ENCODE results near the gene CYB561D1. TPM values are rescaled to one million over a fixed set of nuclear protein-coding genes. Genes with fewer than 3 reads are reported as not detected.

Gene CYB561D1
- total RNA-seq, 1 experiment from 2014 or later = 3.5 TPM

GRCh38 chr1:109546311-109547109, 52.6 kb downstream of the CYB561D1 start:
- peak overlapping the region; percentile 90 for H3K27ac ChIP-seq
- H3K4me1 ChIP-seq (replicated peaks) = peaks cover 15% of the 10 kb centered on the region
- DNase-seq (ENCODE audit: low read depth in 1 of 2, low spot score in 2 of 2) = peak; percentile 81 to 90
- no peaks in the 10 kb centered on the region for H3K27me3 ChIP-seq (replicated peaks)
- H3K4me3 ChIP-seq = peak overlapping the region; percentile 89
- no peaks in the 10 kb centered on the region for H3K9me3 ChIP-seq (replicated peaks)
- H3K36me3 ChIP-seq = peaks cover 7% of the 10 kb centered on the region; the same call in 1 of the 2 replicates

DNA sequence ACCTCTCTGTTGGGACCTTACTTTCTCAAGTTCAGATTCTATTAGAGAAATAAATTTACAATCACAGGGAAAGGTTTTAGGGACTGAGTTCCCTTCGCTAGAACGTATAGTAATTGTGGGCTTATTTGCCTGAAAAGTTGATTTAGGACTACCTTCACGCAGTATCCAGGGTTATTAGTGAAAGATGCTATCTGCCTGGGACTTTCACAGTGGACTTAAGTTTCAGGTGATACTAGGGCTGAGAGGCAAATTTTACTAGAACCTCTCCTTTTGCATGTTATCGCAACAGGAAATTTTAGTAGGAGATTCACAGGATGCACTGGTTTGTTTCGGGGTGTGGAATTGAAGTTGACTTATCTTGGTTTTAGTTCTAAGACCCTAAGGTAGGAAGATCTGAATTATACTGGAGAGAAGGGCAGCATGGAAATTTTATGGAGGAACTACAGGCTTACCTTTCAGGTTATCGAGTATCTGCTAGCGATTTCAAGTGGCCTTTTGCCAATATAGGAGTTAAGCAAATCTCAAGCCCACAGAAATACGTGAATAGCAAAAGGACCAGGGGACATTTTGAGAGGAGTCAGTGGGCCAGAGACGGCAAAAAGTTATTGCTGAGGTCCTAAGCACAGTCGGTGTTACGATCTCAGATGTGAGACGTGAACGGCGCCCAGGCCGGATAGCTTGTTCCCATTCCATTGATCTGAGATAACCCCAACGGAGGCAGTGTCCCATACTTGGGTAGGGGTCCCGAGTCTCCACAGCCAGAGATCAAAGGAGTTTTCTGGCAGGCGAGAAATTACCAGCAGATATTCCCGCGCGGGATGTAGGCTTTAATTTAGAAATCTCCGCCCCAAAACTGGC, 53.8 kb downstream of the CYB561D1 start:
- peak overlapping the region; percentile 89 for H3K4me3 ChIP-seq
- H3K9me3 ChIP-seq (replicated peaks) = no peaks in the 10 kb centered on the region
- no peak for DNase-seq (ENCODE audit: low read depth in 1 of 2, low spot score in 2 of 2)
- peak overlapping the region; percentile 90 for H3K27ac ChIP-seq
- peaks cover 7% of the 10 kb centered on the region; the same call in 1 of the 2 replicates for H3K36me3 ChIP-seq
- H3K27me3 ChIP-seq (replicated peaks) = no peaks in the 10 kb centered on the region
- H3K4me1 ChIP-seq (replicated peaks) = peaks cover 15% of the 10 kb centered on the region

GRCh38 chr1:109548321-109549267, 54.7 kb downstream of the CYB561D1 start, which contains the start of gene GNAI3:
TSS of gene GNAI3 (plus strand) at chr1:109548615. CDS start at chr1:109548721, 106 bp downstream.
- H3K27ac ChIP-seq = peak within 1 kb of the TSS; percentile 90
- DNase-seq (ENCODE audit: low read depth in 1 of 2, low spot score in 2 of 2) = peak; percentile 93 to 95
- H3K4me1 ChIP-seq (replicated peaks) = peaks cover 15% of the 10 kb centered on the region
- peak within 1 kb of the TSS; percentile 89 for H3K4me3 ChIP-seq
- no peaks in the 10 kb centered on the region for H3K27me3 ChIP-seq (replicated peaks)
- H3K36me3 ChIP-seq = peaks cover 7% of the 10 kb centered on the region; the same call in 1 of the 2 replicates
- H3K9me3 ChIP-seq (replicated peaks) = no peaks in the 10 kb centered on the region

Other genes with a start within 250 kb of the CYB561D1 start
- 0.11 TPM in 1 of 2 replicates, not detected in the other for gene CELSR2, start 244.6 kb upstream of the CYB561D1 start, total RNA-seq (2014; rRNA removed; shearing (Covaris generic))
- gene PSRC1, start 210.9 kb upstream of the CYB561D1 start, total RNA-seq (2014; rRNA removed; shearing (Covaris generic)) = 94.1 and 137 TPM in 2 replicates
- not detected in 2 replicates for gene MYBPHL, start 187.1 kb upstream of the CYB561D1 start, total RNA-seq (2014; rRNA removed; shearing (Covaris generic))
- gene SORT1, start 96.2 kb upstream of the CYB561D1 start, total RNA-seq (2014; rRNA removed; shearing (Covaris generic)) = 7.7 and 11.2 TPM in 2 replicates
- 104 and 107 TPM in 2 replicates for gene PSMA5, start 67.6 kb upstream of the CYB561D1 start, total RNA-seq (2014; rRNA removed; shearing (Covaris generic))
- 0.11 TPM in 1 of 2 replicates, not detected in the other for gene SYPL2, start 27.5 kb upstream of the CYB561D1 start, total RNA-seq (2014; rRNA removed; shearing (Covaris generic))
- 4.1 and 5.7 TPM in 2 replicates for gene ATXN7L2, start 10.2 kb upstream of the CYB561D1 start, total RNA-seq (2014; rRNA removed; shearing (Covaris generic))
- 0.41 and 0.55 TPM in 2 replicates for gene AMIGO1, start 15.6 kb downstream of the CYB561D1 start, total RNA-seq (2014; rRNA removed; shearing (Covaris generic))
- gene GPR61, start 45.8 kb downstream of the CYB561D1 start, total RNA-seq (2014; rRNA removed; shearing (Covaris generic)) = 0.34 TPM in 1 of 2 replicates, not detected in the other
- 13.1 and 17.9 TPM in 2 replicates for gene GNAI3, start 54.5 kb downstream of the CYB561D1 start, total RNA-seq (2014; rRNA removed; shearing (Covaris generic))
- gene GNAT2, start 125.5 kb downstream of the CYB561D1 start, total RNA-seq (2014; rRNA removed; shearing (Covaris generic)) = 0.16 TPM in 1 of 2 replicates, not detected in the other
- gene AMPD2, start 125.7 kb downstream of the CYB561D1 start, total RNA-seq (2014; rRNA removed; shearing (Covaris generic)) = 47.6 and 49.2 TPM in 2 replicates
- 18.8 and 26.7 TPM in 2 replicates for gene GSTM4, start 162.0 kb downstream of the CYB561D1 start, total RNA-seq (2014; rRNA removed; shearing (Covaris generic))
- gene GSTM2, start 174.0 kb downstream of the CYB561D1 start, total RNA-seq (2014; rRNA removed; shearing (Covaris generic)) = 4.1 and 19.3 TPM in 2 replicates
- gene GSTM1, start 193.7 kb downstream of the CYB561D1 start, total RNA-seq (2014; rRNA removed; shearing (Covaris generic)) = 19.0 and 26.8 TPM in 2 replicates
- gene GSTM5, start 218.2 kb downstream of the CYB561D1 start, total RNA-seq (2014; rRNA removed; shearing (Covaris generic)) = not detected in 2 replicates
- 223 and 305 TPM in 2 replicates for gene GSTM3, start 246.9 kb downstream of the CYB561D1 start, total RNA-seq (2014; rRNA removed; shearing (Covaris generic))